DMS 273 (cell line): ENCODE measurements around the gene CDK2.

Experiments used
- DNase-seq: peaks from one replicate; lab custom pipeline; 2025; ENCODE audit not compliant: unreplicated experiment; lab: John Stamatoyannopoulos, UW

Gene CDK2

DNA sequence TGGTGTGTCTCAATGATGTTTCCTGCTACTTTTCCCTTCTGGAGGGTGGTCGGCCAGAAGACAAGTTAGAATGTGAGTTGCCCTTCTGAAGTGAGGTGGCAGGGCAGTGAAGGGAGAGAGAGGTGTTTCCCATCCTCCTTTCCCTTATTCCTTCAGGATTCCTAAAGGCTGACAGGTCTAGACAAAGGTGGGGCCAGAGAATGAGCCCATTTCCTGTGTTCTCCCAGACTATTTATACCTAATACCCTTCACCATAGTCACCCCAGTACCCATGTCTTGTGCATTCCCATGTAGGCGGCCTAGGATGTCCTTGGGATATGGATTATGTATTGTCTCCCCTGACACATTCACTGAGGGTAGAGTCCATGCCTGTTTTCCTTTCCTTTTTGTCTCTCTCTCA lies 28.6 kb upstream of the CDK2 start:
- DNase-seq = no peak

DNA sequence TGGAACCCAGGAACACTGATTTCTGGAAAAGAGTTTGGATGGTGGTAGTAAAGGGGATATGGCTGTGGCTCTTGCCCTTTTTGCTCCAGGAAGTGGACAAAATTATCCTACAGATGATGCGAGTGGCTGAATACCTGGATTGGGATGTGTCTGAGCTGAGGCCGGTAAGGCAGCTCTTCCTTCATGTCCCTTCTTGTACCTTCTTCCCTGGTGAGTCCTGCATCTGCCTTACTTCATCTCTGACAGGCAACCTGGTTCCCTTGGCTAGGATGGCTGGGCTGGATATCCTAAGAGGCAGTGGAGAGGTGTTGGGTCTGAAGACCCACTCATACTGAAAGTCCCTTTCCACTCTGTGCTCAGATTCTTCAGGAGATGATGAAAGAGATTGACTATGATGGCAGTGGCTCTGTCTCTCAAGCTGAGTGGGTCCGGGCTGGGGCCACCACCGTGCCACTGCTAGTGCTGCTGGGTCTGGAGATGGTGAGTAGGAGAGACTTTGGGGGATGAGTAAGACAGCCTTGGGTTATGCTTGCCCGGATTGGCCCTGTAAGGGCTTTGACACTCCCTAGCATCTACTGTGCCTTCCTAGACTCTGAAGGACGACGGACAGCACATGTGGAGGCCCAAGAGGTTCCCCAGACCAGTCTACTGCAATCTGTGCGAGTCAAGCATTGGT lies 27.7 kb upstream of the CDK2 start:
- DNase-seq = no peak

DNA sequence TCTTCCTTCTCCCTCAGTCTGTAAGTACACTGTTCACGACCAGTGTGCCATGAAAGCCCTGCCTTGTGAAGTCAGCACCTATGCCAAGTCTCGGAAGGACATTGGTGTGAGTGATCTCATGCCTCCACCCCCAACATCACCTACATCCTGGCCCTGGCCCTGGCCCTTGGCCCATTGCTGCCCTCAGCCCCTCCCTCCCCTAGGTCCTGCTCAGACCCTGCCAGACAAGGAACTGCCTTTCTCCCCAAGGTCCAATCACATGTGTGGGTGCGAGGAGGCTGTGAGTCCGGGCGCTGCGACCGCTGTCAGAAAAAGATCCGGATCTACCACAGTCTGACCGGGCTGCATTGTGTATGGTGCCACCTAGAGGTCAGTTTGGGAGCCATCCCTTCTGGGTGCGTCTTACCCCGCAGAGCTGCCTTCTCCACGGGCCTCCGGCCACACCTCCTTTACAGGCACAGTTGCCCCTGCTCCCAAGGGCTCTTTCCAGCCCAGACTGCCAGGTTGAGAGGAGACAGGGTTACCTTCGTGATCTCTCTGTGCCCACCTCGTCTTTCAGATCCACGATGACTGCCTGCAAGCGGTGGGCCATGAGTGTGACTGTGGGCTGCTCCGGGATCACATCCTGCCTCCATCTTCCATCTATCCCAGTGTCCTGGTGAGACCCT lies 26.4 kb upstream of the CDK2 start:
- peak; percentile 82 for DNase-seq

DNA sequence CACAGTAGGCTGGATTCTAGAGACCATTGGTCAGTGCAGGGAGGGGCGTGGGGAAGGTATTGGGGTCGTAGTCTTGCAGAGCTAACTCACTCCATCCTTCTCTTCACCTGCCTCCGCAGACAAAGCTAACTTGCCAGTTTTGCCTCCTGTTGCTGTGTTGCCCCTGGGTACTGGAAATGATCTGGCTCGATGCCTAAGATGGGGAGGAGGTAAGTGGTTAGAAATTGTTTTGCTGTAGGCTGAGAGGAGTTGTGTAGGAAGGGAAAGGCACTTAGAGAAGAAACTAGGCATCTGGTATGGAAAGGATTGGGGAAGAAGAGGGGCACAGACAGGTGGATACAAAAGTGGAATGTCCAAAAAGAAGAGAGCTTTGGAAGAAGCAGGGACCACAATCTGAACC lies 24.6 kb upstream of the CDK2 start:
- DNase-seq = no peak

DNA sequence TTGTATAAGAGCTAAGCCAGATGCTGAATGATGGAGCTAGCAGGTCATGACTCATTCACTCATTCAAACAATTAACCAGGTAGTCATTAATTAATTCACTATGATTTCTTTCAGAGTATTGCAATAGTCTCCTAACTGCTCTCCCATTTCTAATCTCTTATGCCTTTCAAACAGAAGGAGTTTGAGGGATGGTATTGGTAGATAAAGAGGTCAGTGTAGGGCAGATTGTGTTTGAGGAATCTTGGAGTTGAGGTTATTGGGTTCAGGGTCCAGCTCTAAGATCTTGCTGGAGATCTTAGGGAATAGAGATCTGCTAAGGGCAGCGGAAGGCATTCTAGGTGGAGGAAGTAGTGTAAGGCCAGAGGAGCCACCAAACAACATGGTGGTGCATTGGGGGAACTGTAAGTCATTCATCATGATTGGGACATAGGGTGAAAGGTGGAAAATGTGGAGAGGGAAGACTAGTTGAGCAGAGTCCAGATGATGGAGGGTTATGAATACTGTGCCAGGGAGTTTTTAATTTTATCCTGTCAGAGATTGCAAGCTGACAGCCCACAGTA lies 24.0 kb upstream of the CDK2 start:
- no peak for DNase-seq

DNA sequence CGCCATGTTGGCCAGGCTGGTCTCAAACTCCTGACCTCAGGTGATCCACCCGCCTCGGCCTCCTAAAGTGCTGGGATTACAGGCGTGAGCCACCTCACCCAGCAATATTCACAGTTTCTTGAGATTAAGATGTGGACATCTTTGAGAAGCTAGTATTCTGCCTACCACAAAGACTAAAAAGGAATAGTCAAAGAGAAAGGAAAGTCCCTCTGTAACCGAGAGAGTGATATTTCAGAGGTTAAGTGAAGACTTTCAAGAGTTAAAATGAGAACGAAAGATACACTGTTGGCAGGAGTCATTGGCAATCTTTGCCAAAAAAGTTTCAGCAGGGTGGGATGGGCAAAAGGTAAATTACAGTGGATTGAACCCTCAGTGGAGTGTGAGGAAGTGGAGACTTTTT lies 20.1 kb upstream of the CDK2 start:
- no peak for DNase-seq

DNA sequence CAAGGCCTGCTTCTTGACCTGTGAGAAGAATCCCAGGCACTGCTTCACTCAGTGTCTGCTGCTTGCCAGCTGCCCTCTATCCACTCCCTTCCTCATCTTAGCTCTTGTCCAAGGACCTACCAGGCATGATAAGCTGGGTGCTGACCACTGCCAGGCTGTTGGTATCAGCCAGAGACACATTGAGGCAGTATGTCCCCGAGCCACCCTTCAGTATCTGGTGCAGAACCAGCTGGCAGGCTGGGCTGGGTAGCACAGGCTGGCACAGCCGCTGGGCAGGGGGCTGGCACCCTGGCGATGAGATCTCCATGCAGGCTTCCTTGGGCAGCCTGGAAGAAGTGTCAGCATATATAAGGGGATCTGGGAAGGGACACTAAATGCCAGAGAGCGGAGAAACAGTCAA lies 11.3 kb upstream of the CDK2 start:
- no peak for DNase-seq

DNA sequence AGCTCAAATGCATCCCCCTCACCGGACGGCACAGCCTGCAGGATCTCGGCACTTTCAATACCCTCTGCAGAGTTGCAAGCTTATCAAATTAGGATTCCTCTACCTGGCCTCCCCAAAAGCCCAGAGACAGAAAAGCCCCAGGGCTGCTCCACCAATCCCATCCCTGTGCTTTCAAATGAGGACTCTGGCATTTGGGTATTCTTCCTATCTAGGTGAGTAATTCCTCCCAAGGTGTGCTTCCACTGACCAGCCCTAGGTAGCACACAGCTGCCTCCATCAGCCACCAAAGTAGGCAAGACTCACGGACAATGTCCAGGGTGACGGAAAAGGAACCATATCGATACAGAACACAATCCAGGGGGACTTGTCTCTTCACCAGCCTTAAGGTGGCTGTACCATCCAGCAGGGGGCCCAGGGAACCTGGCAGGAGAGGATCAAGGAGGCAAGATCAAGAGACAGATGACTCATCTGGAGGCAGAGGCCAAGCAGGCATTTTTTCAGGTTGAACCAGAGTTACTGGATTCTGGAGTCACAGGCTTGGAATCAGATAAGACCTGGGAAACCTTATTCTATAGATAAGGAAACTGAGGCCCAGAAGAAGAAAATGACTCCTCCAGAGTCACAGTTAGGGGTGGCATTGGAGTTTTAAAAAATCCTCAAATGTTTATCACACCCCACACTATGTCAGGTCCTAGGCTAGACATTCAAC lies 10.7 kb upstream of the CDK2 start:
- peak; percentile 43 for DNase-seq

DNA sequence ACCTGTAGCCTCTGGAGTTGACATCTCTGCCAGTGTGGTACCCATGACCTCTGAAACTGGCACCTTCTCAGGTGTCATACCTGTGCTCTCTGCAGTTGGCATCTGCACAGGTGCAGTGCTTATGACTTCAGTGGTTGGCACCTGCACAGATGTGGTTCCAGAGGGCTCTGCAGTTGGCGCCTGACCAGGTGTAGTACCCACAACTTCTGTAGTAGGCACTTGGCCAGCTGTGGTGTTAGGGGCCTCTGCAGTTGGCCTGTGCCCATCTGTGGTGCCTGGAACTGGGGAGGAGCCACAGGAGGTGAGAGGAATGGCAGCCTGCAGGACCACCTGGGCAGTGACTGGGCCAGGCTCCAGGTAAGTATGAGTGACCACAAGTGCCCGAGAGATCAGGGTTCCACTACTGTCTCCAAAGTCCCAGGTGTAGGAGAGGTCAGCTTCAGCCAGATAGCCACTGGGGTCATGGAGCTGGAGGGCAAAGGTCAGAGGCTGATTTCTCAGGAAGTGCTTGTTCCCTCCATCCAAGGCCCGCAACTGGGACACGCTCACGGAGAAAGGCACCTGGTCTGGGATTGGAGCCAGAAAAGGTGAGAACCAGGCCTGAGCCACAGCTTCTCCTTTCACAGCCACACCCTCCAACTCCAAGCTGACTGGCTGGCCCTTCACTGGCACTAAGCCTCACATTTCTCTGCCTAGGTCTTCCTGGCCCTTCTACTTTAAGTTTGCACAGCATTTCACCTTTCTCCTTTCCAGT lies 9.3 kb upstream of the CDK2 start:
- DNase-seq = no peak

DNA sequence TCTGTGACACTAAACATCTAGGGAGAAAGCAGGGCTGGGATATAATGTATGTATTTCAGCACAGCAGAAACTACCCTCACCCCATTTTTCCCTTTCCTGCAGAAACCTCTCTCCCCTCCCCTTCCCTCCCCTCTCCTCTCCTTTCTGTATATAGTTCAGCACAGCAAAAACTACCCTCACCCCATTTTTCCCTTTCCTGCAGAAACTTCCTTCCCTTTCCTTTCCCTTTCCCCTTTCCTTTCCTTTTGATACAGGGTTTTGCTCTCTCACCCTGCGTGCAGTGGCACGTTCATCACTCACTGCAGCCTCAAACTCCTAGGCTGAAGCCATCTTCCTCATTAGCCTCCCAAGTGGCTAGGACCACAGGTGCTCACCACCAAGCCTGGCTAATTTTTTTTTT lies 2.9 kb upstream of the CDK2 start:
- DNase-seq = no peak

DNA sequence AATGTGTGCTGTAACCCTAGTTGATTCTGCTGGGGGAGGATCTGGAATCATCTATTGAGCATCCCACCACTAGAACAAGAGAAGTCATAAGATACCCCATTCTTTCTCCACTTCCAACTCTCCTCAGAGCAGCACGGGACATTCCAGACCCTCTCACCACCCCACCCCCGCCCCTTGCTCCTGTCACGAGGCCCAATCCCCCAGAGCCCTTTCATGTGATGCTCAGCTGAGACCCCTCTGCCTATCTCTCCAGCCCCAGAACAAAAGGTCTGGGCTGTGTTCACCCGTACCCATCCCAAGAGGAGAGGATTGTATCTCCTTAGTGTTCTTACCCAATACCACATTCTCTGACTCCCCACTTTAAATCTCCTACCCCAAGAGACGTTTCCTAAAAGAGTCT lies 1.4 kb upstream of the CDK2 start:
- DNase-seq = no peak

DNA sequence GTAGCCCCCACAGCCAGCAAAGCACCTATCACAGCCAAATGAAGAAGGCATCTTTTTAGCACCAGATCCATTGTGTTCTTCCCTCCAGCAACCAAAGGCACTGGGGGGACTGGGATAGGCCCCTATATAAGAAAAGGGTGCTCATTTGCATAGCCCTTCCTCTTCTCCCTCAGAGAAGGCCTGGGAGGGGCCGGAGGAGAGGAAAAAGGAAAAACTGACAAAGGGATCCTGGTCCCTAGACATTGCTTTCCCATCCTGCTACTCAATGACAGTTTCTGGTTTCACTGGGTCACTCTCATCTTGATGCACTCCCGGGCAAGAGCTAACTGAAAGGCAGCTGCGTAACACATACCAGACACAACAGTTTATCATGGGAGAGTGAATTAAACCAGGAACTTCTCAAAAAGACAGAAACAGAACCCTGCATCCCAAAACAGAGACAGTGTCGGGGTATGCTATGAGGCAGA lies 656 bp upstream of the CDK2 start, which contains the start of gene PMEL:
Gene PMEL, minus strand, starts transcription at position 102 of the 467 bp plus-strand sequence. Its CDS starts 31 bp downstream, at position 71.
- no peak for DNase-seq

DNA sequence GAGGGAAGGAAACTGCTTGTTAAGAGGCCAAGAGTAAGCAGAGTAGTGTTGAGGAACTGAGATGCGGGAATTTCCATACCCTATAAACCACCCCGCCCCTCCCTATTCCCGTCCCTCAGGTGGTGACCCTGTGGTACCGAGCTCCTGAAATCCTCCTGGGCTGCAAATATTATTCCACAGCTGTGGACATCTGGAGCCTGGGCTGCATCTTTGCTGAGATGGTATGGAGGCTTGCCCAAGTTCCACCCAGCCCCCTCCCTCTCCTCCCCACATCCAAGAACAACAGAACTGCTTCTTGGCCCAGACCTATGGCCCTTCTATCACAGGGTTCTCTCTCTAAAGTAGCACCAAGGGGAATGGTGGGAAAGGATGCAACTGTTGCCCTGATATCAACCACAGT lies 2.7 kb downstream of the CDK2 start:
- no peak for DNase-seq

DNA sequence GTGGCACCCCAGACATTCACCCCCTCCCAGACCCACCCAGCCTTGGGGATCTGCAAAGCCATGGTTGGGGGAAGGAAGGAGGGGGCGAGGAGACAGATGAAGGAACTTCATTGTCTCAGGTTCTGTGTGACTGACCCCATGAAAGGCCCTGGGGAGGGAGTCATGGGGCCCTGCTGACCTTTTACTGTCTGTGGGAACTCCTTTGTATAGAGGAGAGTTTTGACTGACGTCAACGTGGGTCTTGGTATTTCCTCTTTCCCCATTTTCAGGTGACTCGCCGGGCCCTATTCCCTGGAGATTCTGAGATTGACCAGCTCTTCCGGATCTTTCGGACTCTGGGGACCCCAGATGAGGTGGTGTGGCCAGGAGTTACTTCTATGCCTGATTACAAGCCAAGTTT lies 4.1 kb downstream of the CDK2 start:
- no peak for DNase-seq

DNA sequence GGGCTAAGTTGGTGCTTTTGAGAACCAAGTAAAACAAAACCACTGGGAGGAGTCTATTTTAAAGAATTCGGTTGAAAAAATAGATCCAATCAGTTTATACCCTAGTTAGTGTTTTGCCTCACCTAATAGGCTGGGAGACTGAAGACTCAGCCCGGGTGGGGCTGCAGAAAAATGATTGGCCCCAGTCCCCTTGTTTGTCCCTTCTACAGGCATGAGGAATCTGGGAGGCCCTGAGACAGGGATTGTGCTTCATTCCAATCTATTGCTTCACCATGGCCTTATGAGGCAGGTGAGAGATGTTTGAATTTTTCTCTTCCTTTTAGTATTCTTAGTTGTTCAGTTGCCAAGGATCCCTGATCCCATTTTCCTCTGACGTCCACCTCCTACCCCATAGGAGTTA lies 5.4 kb downstream of the CDK2 start:
- DNase-seq = peak; percentile 14

DNA sequence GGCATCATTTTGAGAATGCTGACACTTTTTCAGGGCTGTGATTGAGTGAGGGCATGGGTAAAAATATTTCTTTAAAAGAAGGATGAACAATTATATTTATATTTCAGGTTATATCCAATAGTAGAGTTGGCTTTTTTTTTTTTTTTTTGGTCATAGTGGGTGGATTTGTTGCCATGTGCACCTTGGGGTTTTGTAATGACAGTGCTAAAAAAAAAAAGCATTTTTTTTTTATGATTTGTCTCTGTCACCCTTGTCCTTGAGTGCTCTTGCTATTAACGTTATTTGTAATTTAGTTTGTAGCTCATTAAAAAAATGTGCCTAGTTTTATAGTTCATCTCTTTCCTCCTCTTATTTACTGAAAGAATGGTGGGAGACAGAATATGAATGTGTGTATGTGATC lies 5.8 kb downstream of the CDK2 start:
- no peak for DNase-seq

DNA sequence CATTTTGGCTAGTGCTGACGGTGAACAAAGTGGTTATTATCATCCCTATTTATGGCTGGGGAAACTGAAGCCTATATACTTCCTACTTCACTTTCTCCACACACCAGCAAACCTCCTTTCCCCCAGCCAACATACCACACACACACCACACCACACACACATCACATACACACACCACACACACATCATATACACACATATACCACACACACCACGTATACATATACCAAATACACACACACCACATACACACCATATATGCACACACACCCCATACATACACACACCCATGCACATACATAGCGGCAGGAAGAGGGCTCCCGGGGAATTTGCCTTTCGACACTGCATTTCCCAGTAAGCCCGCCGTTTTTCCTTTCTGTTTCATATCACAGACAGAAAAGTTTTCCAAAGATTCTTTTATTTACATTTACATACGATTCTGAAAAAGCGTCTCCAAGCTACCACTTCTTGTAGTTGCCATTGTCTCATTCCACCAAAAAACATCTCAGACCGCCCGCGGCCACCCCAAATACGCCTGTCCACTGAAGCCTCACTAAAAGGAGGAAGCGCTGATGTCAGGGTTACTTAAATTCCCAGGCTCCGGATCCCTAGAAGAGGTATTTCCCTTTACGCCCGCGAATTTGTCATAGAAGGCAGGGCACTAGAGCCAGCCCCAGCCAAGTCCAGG lies 6.4 kb downstream of the CDK2 start:
- no peak for DNase-seq

DNA sequence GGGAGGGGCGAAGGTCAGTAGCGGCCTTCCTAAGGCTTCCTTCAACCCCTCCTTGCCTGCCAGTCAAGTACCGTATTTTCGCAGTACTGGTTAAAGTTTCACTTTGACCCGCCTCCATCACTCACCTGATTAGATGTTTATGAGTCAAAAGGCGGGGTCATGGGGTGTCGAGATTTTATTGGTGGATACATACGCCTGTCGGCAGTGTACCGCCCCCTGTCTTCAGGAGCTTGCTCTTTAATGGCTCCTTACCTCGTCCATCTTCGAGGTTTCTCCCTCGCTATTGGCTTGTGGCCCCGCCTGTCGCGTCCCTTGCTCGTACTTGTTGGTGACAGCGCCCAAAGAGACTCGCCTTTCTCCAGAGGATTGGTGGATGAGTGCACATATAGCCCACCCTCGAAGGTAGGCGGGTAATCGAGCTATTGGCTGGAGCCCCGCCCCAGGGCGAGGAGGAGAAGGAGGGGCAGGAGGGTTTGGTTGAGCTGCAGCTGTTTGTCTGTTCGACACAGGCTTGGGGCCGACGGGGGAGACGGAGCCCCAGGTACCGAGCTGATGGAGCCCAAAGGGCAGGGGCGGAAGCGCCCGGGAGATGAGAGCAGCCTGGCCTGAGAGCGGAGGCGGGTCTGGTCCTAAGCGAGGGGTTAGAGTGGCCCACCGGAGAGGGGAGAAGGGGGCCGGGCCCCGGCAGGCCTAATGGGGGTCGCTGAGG lies 7.1 kb downstream of the CDK2 start, which contains the start of gene RAB5B:
Gene RAB5B, plus strand, starts transcription at position 480 of the 709 bp plus-strand sequence. CDS start 12,883 bp downstream, outside the sequence.
- DNase-seq = peak; percentile 99

DNA sequence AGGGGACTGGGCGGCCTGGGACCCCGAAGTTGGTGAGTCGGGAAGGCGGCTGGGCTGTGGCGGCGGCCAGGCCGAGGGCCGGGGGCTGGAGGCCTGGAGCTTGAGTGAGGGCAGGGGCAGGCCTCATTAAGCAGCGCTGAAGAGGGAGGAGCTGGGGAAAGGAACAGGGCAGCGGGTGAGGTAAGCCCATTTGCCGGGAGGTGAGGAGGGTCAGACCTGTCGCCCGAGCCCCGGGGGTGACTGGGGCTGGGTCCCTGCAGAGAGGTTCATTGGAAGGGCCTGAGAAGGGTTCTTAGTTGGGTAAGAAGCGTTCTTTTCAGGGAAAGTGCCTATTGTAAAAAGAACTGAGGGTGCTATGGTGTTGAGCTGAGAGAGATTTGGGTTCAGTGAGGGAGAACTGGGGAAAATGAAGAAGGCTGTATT lies 7.7 kb downstream of the CDK2 start:
- DNase-seq = peak; percentile 49

DNA sequence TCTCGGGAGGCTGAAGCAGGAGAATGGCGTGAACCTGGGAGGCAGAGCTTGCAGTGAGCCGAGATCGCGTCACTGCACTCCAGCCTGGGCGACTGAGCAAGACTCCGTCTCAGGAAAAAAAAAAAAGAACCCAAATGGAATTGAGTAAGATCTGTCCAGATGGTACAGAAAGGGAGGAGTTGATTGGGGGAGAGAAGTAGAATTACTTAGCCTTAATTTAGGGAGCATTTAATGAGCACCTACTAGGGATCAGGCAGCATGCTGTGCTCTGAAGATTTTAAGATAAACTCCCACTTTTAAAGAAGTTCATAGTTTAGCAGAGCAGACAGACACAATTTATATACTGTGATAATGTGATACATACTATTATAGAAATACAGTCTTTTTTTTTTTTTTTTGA lies 11.8 kb downstream of the CDK2 start:
- no peak for DNase-seq
